ENCODE results near the gene PTCHD4. TPM values are rescaled to one million over a fixed set of nuclear protein-coding genes. Genes with fewer than 3 reads are reported as not detected.

Gene PTCHD4
- total and polyA plus RNA-seq, 2 of the 13 experiments (the other 11 are each of a cell fraction or from before 2014, with no cell fraction given), result 28.4 to 32.9 TPM

GRCh38 chr6:48111143-48111506 is at the start of gene PTCHD4 (continued):
- no peak for TF ChIP-seq ONECUT2 (CRISPR knock-in tag; IDR thresholded peaks at IDR 0.05)
- TF ChIP-seq ZNF510 (CRISPR knock-in tag; IDR thresholded peaks at IDR 0.05; ENCODE audit: low read depth), result no peak
- peak; percentile 72 for TF ChIP-seq ZNF614 (CRISPR knock-in tag; IDR thresholded peaks at IDR 0.05; ENCODE audit: borderline replicate concordance)
- TF ChIP-seq ZNF597 (CRISPR knock-in tag; IDR thresholded peaks at IDR 0.05), result no peak
- TF ChIP-seq ATF4 (CRISPR knock-in tag; IDR thresholded peaks at IDR 0.05), result peak in 1 of 2 experiments; percentile 80; a peak in 1 of 4 replicates
- 0 out of 2 replicates have a peak, but pooled peaks have one; percentile 45 for TF ChIP-seq ZNF556 (CRISPR knock-in tag; IDR thresholded peaks at IDR 0.05; ENCODE audit: borderline replicate concordance)
- TF ChIP-seq ZMYM4 (CRISPR knock-in tag; IDR thresholded peaks at IDR 0.05), result peak; percentile 90
- TF ChIP-seq SAP130 (CRISPR knock-in tag; IDR thresholded peaks at IDR 0.05; ENCODE audit: low read depth), result peak; percentile 79
- no peak for TF ChIP-seq GLMP (CRISPR knock-in tag; IDR thresholded peaks at IDR 0.05; ENCODE audit: borderline replicate concordance)
- TF ChIP-seq ZNF451 (CRISPR knock-in tag; IDR thresholded peaks at IDR 0.05), result 0 out of 2 replicates have a peak, but pooled peaks have one; percentile 41
- TF ChIP-seq SMAD9 (CRISPR knock-in tag; IDR thresholded peaks at IDR 0.05), result no peak
- TF ChIP-seq MEIS2 (CRISPR knock-in tag; IDR thresholded peaks at IDR 0.05), result no peak
- TF ChIP-seq LCORL (IDR thresholded peaks at IDR 0.05), result no peak
- peak; percentile 78 for TF ChIP-seq LCORL (CRISPR knock-in tag; IDR thresholded peaks at IDR 0.05)
- no peak for TF ChIP-seq ZNF747 (CRISPR knock-in tag; IDR thresholded peaks at IDR 0.05; ENCODE audit: borderline replicate concordance)
- TF ChIP-seq RFX3 (CRISPR knock-in tag; IDR thresholded peaks at IDR 0.05), result no peak; the same call in 1 of the 2 replicates
- peak; percentile 80 for TF ChIP-seq SOX13 (IDR thresholded peaks at IDR 0.05)
- peak in 1 of 2 experiments; percentile 91; a peak in 2 of 4 replicates for TF ChIP-seq SOX13 (CRISPR knock-in tag; conservative IDR thresholded peaks at IDR 0.05 in 1 of 2, IDR thresholded peaks at IDR 0.05 in 1 of 2)
- no peak for TF ChIP-seq HMGXB3 (CRISPR knock-in tag; IDR thresholded peaks at IDR 0.05; ENCODE audit: borderline replicate concordance)
- peak; percentile 49 for TF ChIP-seq YY1 (IDR thresholded peaks at IDR 0.05; ENCODE audit: insufficient read depth, insufficient replicate concordance, low read depth, low read length)
- peak; percentile 56; the same call in 1 of the 2 replicates for TF ChIP-seq POGZ (CRISPR knock-in tag; IDR thresholded peaks at IDR 0.05)
- peak; percentile 44; the same call in 1 of the 2 replicates for TF ChIP-seq HHEX (CRISPR knock-in tag; IDR thresholded peaks at IDR 0.05)
- TF ChIP-seq ZNF333 (CRISPR knock-in tag; IDR thresholded peaks at IDR 0.05; ENCODE audit: borderline replicate concordance), result no peak

Measured in HepG2 (cell line).